Esophagus muscularis mucosa (tissue), 4 donors: Measurements from ENCODE around the gene KMT2E. TPM values are rescaled to one million over a fixed set of nuclear protein-coding genes. Genes with fewer than 3 reads are reported as not detected.

Experiments used
- DNase-seq: peaks from one replicate; pipeline ENCODE4 v3.0.0-alpha.2; 2017; ENCODE audit errors: extremely low spot score
- H3K27ac ChIP-seq, 4 donors: fragments of 200-600 bp; sonication (generic); replicated peaks in 1 of 4; 1 replicate in 3 of 4; 2 replicates in 1 of 4; pipeline ENCODE4 v1.5.1; 2016 to 2019; ENCODE audit warnings: mild to moderate bottlenecking in 1 of 4
- H3K27me3 ChIP-seq, 4 donors: fragments of 200-600 bp; sonication (generic); one replicate each; pipeline versions ENCODE4 v1.5.1 to v1.6.0; 2016 to 2019
- H3K36me3 ChIP-seq, 4 donors: fragments of 200-600 bp; sonication (generic); one replicate each; pipeline ENCODE4 v1.5.1; 2016 to 2019
- H3K4me1 ChIP-seq, 4 donors: fragments of 200-600 bp; sonication (generic); one replicate each; pipeline ENCODE4 v1.5.1; 2016 to 2019
- H3K4me3 ChIP-seq, 4 donors: fragments of 200-600 bp; sonication (generic); 1 replicate in 2 of 4; 2 replicates in 2 of 4; pipeline ENCODE4 v1.5.1; 2016 to 2019; ENCODE audit warnings: mild to moderate bottlenecking in 4 of 4, moderate library complexity in 1 of 4
- H3K9me3 ChIP-seq, 4 donors: fragments of 200-600 bp; sonication (generic); 1 replicate in 3 of 4; 2 replicates in 1 of 4; pipeline ENCODE4 v1.5.1; 2016 to 2019
- CTCF ChIP-seq, 3 experiments: fragments of 200-600 bp in 2 of 3; fragments of 450-650 bp in 1 of 3; sonication (generic) in 2 of 3; IDR thresholded peaks; one replicate each; pipeline ENCODE4 v1.5.1; 2017 to 2019; ENCODE audit warnings: antibody characterized with exemption in 3 of 3, mild to moderate bottlenecking in 2 of 3, moderate library complexity in 1 of 3
- EP300 ChIP-seq: sonication (generic); formaldehyde crosslinking; IDR thresholded peaks from one replicate; pipeline ENCODE4 v1.6.1; 2017; ENCODE audit warnings: antibody characterized with exemption
- POLR2A ChIP-seq: fragments of 450-650 bp; IDR thresholded peaks from one replicate; pipeline ENCODE4 v1.6.1; 2017; ENCODE audit warnings: antibody characterized with exemption, moderate library complexity, mild to moderate bottlenecking, low read depth
- POLR2AphosphoS5 ChIP-seq, 2 donors: sonication (generic); formaldehyde crosslinking; IDR thresholded peaks; one replicate each; pipeline ENCODE4 v1.6.1; 2017; ENCODE audit warnings: antibody characterized with exemption in 2 of 2
- WGBS: methylation state at CpG from one replicate; pipeline ENCODE4 v1.1.5; 2018; 5-methylcytosine and 5-hydroxymethylcytosine counted together
- intact Hi-C: fragments of 100-400 bp; cut with DNase I; formaldehyde crosslinking; loops from one replicate; pipeline ENCODE4 v1.15.1; 2023
- total RNA-seq, 4 donors: library from RNA; depleted of rRNA; stranded (reverse); fragments of >200 nt; gene quantifications; one replicate each; pipeline versions ENCODE4 v1.1.0 to v1.2.1, GENCODE V29; 2016

The KMT2E gene
- total RNA-seq, 4 donors from 2014 or later, result 77.0 to 109 (median 94.0) TPM

GRCh38 chr7:105088456-105088855 is 74.5 kb downstream of the KMT2E start:
- DNase-seq, result no peak
- 93% methylated on average over 2 of the region's 2 CpGs for WGBS
- Histone ChIP-seq H3K27ac (no peak overlapping the region), H3K36me3 (peaks cover 0 to 80% (median 64%) of the 10 kb centered on the region in 4 donors), H3K27me3 (no peaks in the 10 kb centered on the region), H3K4me1 (peaks cover 0 to 18% (median 0%) of the 10 kb centered on the region in 4 donors), H3K4me3 (no peak overlapping the region), H3K9me3 (no peaks in the 10 kb centered on the region)
- no peak for TF ChIP-seq POLR2A
- no peak for TF ChIP-seq EP300
- no peak for TF ChIP-seq POLR2AphosphoS5 (IDR thresholded peaks at IDR 0.05)
- no peak for TF ChIP-seq CTCF (IDR thresholded peaks at IDR 0.05)
- intact Hi-C loops, result no loop called here

- DNase-seq, result no peak
- H3K27me3 ChIP-seq, result no peaks in the 10 kb centered on the region
- peaks cover 8 to 29% (median 12%) of the 10 kb centered on the region in 4 donors for H3K4me1 ChIP-seq
- TF ChIP-seq EP300, result no peak
- no peak for TF ChIP-seq POLR2A
- TF ChIP-seq POLR2AphosphoS5 (IDR thresholded peaks at IDR 0.05), result no peak
- TF ChIP-seq CTCF (IDR thresholded peaks at IDR 0.05), result no peak
- peaks cover 0 to 72% (median 35%) of the 10 kb centered on the region in 4 donors for H3K36me3 ChIP-seq
- no peaks in the 10 kb centered on the region for H3K9me3 ChIP-seq
- no peak overlapping the region for H3K27ac ChIP-seq
- intact Hi-C loops, result no loop called here
- H3K4me3 ChIP-seq, result no peak overlapping the region
Observed at GRCh38 chr7:105094966-105095365, 81.0 kb downstream of the KMT2E start.

- TF ChIP-seq EP300, result no peak
- no peak for TF ChIP-seq CTCF (IDR thresholded peaks at IDR 0.05)
- no peak for TF ChIP-seq POLR2AphosphoS5 (IDR thresholded peaks at IDR 0.05)
- TF ChIP-seq POLR2A, result no peak
- intact Hi-C loops, result no loop called here
- no peak overlapping the region for H3K27ac ChIP-seq
- DNase-seq, result no peak
- no peaks in the 10 kb centered on the region for H3K9me3 ChIP-seq
- peaks cover 12 to 37% (median 17%) of the 10 kb centered on the region in 4 donors for H3K4me1 ChIP-seq
- H3K36me3 ChIP-seq, result peaks cover 0 to 64% (median 24%) of the 10 kb centered on the region in 4 donors
- 92% methylated on average over 3 of the region's 3 CpGs for WGBS
- H3K4me3 ChIP-seq, result no peak overlapping the region
- H3K27me3 ChIP-seq, result no peaks in the 10 kb centered on the region
Observed at GRCh38 chr7:105096306-105096705, 82.3 kb downstream of the KMT2E start.

GRCh38 chr7:105097619-105098018 is 83.6 kb downstream of the KMT2E start:
- Histone ChIP-seq H3K4me3 (no peak overlapping the region), H3K27me3 (no peaks in the 10 kb centered on the region), H3K4me1 (peaks cover 12 to 50% (median 31%) of the 10 kb centered on the region in 4 donors), H3K27ac (peak overlapping the region in 2 of 4 donors; percentile 21 to 41), H3K9me3 (no peaks in the 10 kb centered on the region), H3K36me3 (peaks cover 0 to 58% (median 21%) of the 10 kb centered on the region in 4 donors)
- intact Hi-C loops, result no loop called here
- DNase-seq, result no peak
- TF ChIP-seq POLR2AphosphoS5 (IDR thresholded peaks at IDR 0.05), result no peak
- TF ChIP-seq POLR2A, result no peak
- no peak for TF ChIP-seq CTCF (IDR thresholded peaks at IDR 0.05)
- no peak for TF ChIP-seq EP300
- 60% methylated on average over 7 of the region's 7 CpGs for WGBS

GRCh38 chr7:105098863-105099515 is 85.0 kb downstream of the KMT2E start:
- Histone ChIP-seq H3K36me3 (peaks cover 0 to 53% (median 14%) of the 10 kb centered on the region in 4 donors), H3K9me3 (no peaks in the 10 kb centered on the region), H3K4me1 (peaks cover 12 to 60% (median 40%) of the 10 kb centered on the region in 4 donors), H3K27me3 (no peaks in the 10 kb centered on the region), H3K4me3 (no peak overlapping the region), H3K27ac (no peak overlapping the region)
- no peak for DNase-seq
- intact Hi-C loops, result no loop called here
- WGBS, result 79% methylated on average over 2 of the region's 2 CpGs
- TF ChIP-seq POLR2A (no peak), EP300 (no peak), POLR2AphosphoS5 (IDR thresholded peaks at IDR 0.05) (no peak), CTCF (IDR thresholded peaks at IDR 0.05) (no peak)
